K562 (cell line): Measurements from ENCODE around the gene STT3A. TPM values are rescaled to one million over a fixed set of nuclear protein-coding genes. Genes with fewer than 3 reads are reported as not detected.

Experiments used
- BCL6 ChIP-seq: fragments of 250-450 bp; sonication (Bioruptor Pico); IDR thresholded peaks from 2 replicates; pipeline ENCODE4 v1.4.0; 2020
- C11orf30 ChIP-seq: fragments of 450-650 bp; IDR thresholded peaks from 2 replicates; pipeline ENCODE4 v1.6.1; 2016; ENCODE audit warnings: low read depth, mild to moderate bottlenecking
- CREB3 ChIP-seq: fragments of 450-650 bp; conservative IDR thresholded peaks from 2 replicates; pipeline ENCODE4 v1.6.1; 2016; ENCODE audit warnings: missing genetic modification characterization, low read depth, mild to moderate bottlenecking, missing compliant biosample characterization, moderate library complexity
- CREB5 ChIP-seq: fragments of 250-450 bp; sonication (Bioruptor Pico); IDR thresholded peaks from 2 replicates; pipeline ENCODE4 v1.5.0; 2020; ENCODE audit warnings: mild to moderate bottlenecking
- ETV5 ChIP-seq: sonication (generic); formaldehyde crosslinking; IDR thresholded peaks from 2 replicates; pipeline ENCODE4 v1.4.0; 2020; ENCODE audit warnings: low read depth, mild to moderate bottlenecking, missing genetic modification reagents
- FOXJ3 ChIP-seq: sonication (generic); formaldehyde crosslinking; IDR thresholded peaks from 2 replicates; pipeline ENCODE4 v1.4.0; 2020; ENCODE audit warnings: mild to moderate bottlenecking, missing genetic modification reagents
- FOXM1 ChIP-seq, 2 experiments: fragments of 450-650 bp in 1 of 2; sonication (generic) in 1 of 2; formaldehyde crosslinking in 1 of 2; IDR thresholded peaks; 2 replicates each; pipeline versions ENCODE4 v1.6.1 to v1.9.0; 2017 to 2022; ENCODE audit warnings: low read depth in 2 of 2, mild to moderate bottlenecking in 2 of 2, missing genetic modification reagents in 1 of 2, moderate library complexity in 1 of 2
- GABPA ChIP-seq: fragments of 200-800 bp; sonication (Bioruptor generic); conservative IDR thresholded peaks from 2 replicates; pipeline ENCODE4 v1.6.1; 2016; ENCODE audit warnings: low read depth, missing genetic modification characterization, missing compliant biosample characterization
- HBP1 ChIP-seq: fragments of 450-650 bp; formaldehyde crosslinking; IDR thresholded peaks from 2 replicates; pipeline ENCODE4 v1.4.0; 2022; ENCODE audit warnings: missing genetic modification characterization
- HDAC2 ChIP-seq: fragments of 450-650 bp; IDR thresholded peaks from 2 replicates; pipeline ENCODE4 v1.6.1; 2016; ENCODE audit warnings: mild to moderate bottlenecking
- MED1 ChIP-seq: sonication (generic); formaldehyde crosslinking; IDR thresholded peaks from 2 replicates; pipeline ENCODE4 v1.8.1; 2023; ENCODE audit warnings: missing genetic modification reagents, borderline replicate concordance
- MTF1 ChIP-seq: fragments of 250-450 bp; sonication (Bioruptor Pico); IDR thresholded peaks from 2 replicates; pipeline ENCODE4 v1.9.0; 2021; ENCODE audit warnings: moderate library complexity, mild to moderate bottlenecking, inconsistent platforms, borderline replicate concordance
- MXD1 ChIP-seq: fragments of 250-450 bp; sonication (Bioruptor Pico); IDR thresholded peaks from 2 replicates; pipeline ENCODE4 v1.8.0; 2021; ENCODE audit warnings: borderline replicate concordance, mild to moderate bottlenecking, moderate library complexity; ENCODE audit not compliant: poor library complexity, severe bottlenecking
- NCOA2 ChIP-seq, 2 experiments: fragments of 450-650 bp; IDR thresholded peaks; 2 replicates each; pipeline ENCODE4 v1.6.1; 2018; ENCODE audit warnings: mild to moderate bottlenecking in 2 of 2, moderate library complexity in 1 of 2; ENCODE audit not compliant: partially characterized antibody in 2 of 2
- PPARD ChIP-seq: fragments of 250-450 bp; sonication (Bioruptor Pico); IDR thresholded peaks from 2 replicates; pipeline ENCODE4 v1.8.0; 2022; ENCODE audit warnings: inconsistent platforms, mild to moderate bottlenecking, moderate library complexity
- PRMT5 ChIP-seq: sonication (generic); formaldehyde crosslinking; IDR thresholded peaks from 2 replicates; pipeline ENCODE4 v1.5.0; 2020; ENCODE audit warnings: missing genetic modification reagents
- SIN3B ChIP-seq: fragments of 450-650 bp; IDR thresholded peaks from 2 replicates; pipeline ENCODE4 v1.6.1; 2017; ENCODE audit warnings: low read depth, mild to moderate bottlenecking, moderate library complexity
- SMARCE1 ChIP-seq: fragments of 450-650 bp; IDR thresholded peaks from 2 replicates; pipeline ENCODE4 v1.7.1; 2016; ENCODE audit warnings: mild to moderate bottlenecking
- SNIP1 ChIP-seq: fragments of 450-650 bp; IDR thresholded peaks from 2 replicates; pipeline ENCODE4 v1.7.1; 2017; ENCODE audit warnings: low read depth, mild to moderate bottlenecking
- THRA ChIP-seq: fragments of 450-650 bp; IDR thresholded peaks from 2 replicates; pipeline ENCODE4 v1.6.1; 2017; ENCODE audit warnings: mild to moderate bottlenecking, moderate library complexity
- ZNF165 ChIP-seq: fragments of 250-450 bp; sonication (Bioruptor Pico); IDR thresholded peaks from 2 replicates; pipeline ENCODE4 v1.4.0; 2020; ENCODE audit warnings: borderline replicate concordance
- ZNF232 ChIP-seq: sonication (generic); formaldehyde crosslinking; IDR thresholded peaks from 2 replicates; pipeline ENCODE4 v1.8.0; 2022; ENCODE audit warnings: mild to moderate bottlenecking, missing genetic modification reagents
- ZNF584 ChIP-seq: fragments of 200-800 bp; sonication (Bioruptor generic); IDR thresholded peaks from 2 replicates; pipeline ENCODE4 v1.6.1; 2016; ENCODE audit warnings: low read depth, mild to moderate bottlenecking, missing genetic modification characterization, missing compliant biosample characterization
- polyA plus RNA-seq, 8 experiments: library from polyadenylated mRNA; depleted of rRNA in 4 of 8; stranded (reverse) in 5 of 8; unstranded in 3 of 8; fragments of >200 nt; fragmentation: Nextera tagmentation in 2 of 8; fragmentation: Illumina TruSeq in 1 of 8; extraction: Ambion mirVana in 2 of 8; extraction: Trizol in 1 of 8; gene quantifications; 2 replicates each; pipeline versions ENCODE4 v1.2.1 to v1.2.3, GENCODE V29; 2011 to 2014; ENCODE audit warnings: inconsistent platforms in 1 of 8, missing spikeins in 1 of 8
- total RNA-seq, 7 experiments: library from RNA; depleted of rRNA in 6 of 7; stranded (reverse); fragments of >200 nt in 6 of 7; fragmentation: Illumina TruSeq in 2 of 7; extraction: Trizol in 2 of 7; gene quantifications; 2 replicates each; pipeline versions ENCODE4 v1.2.1 to v1.2.3, GENCODE V29; 2011 to 2021; ENCODE audit warnings: low replicate concordance in 1 of 7

The STT3A gene
- total and polyA plus RNA-seq, 9 of the 15 experiments (the other 6 are each of a cell fraction or from before 2014, with no cell fraction given): 70.7 to 330 (median 192) TPM

GRCh38 chr11:125552927-125553326 lies 39.7 kb upstream of the STT3A start (continued):
- TF ChIP-seq THRA (no peak), GABPA (tag) (peak; percentile 73), PRMT5 (CRISPR knock-in tag) (no peak), SMARCE1 (peak; percentile 98), HBP1 (CRISPR knock-in tag) (peak; percentile 84), MXD1 (CRISPR knock-in tag) (no peak), ZNF165 (no peak), BCL6 (CRISPR knock-in tag) (peak; percentile 81), ZNF232 (CRISPR knock-in tag) (no peak), C11orf30 (no peak), CREB5 (no peak), FOXM1 (IDR thresholded peaks at IDR 0.05; ENCODE audit: low read depth) (peak; percentile 96), FOXM1 (CRISPR knock-in tag; IDR thresholded peaks at IDR 0.05; ENCODE audit: low read depth) (no peak), ETV5 (CRISPR knock-in tag) (peak; percentile 85), CREB3 (tag) (no peak), MED1 (CRISPR knock-in tag) (no peak), ZNF584 (0 out of 2 replicates have a peak, but pooled peaks have one; percentile 64), HDAC2 (peak; percentile 88; the same call in 1 of the 2 replicates), NCOA2 (IDR thresholded peaks at IDR 0.05; ENCODE audit: partially characterized antibody in 2 of 2) (peak; percentile 70 to 71), PPARD (CRISPR knock-in tag) (no peak), FOXJ3 (CRISPR knock-in tag) (no peak), MTF1 (CRISPR knock-in tag) (no peak), SIN3B (no peak), SNIP1 (no peak)
